HepG2 (cell line): ENCODE data around the gene HEPHL1. TPM values are rescaled to one million over a fixed set of nuclear protein-coding genes. Genes with fewer than 3 reads are reported as not detected.

ENCODE experiments used
- ATAC-seq: fragments of 200-7000 bp; cut with Tn5 transposase; 3 replicates; pipeline ENCODE4 v1.9.1; 2020; ENCODE audit warnings: mild to moderate bottlenecking, moderate library complexity
- BruUV-seq: library from RNA; stranded (reverse); fragments of 400-500 nt; replicated peaks from 2 replicates; lab custom pipeline; 2021; lab: Mats Ljungman, UMichigan
- CTCF ChIA-PET: fragments of 300-600 bp; formaldehyde crosslinking; extraction: SDS; loops from one replicate; lab custom pipeline; 2021; ENCODE audit warnings: low total read pairs, inconsistent platforms, low intra/inter-chr PET ratio; lab: Yijun Ruan, JAX
- POLR2A ChIA-PET: fragments of 350-600 bp; sonication (Branson Sonifier 250); formaldehyde crosslinking; loops from one replicate; lab custom pipeline; 2020; ENCODE audit warnings: antibody characterized with exemption, inconsistent platforms; lab: Yijun Ruan, JAX
- DNase-seq: peaks from one replicate; pipeline ENCODE4 v3.0.0-alpha.2; 2015; ENCODE audit warnings: low spot score
- FAIRE-seq: peaks from 3 replicates; lab custom pipeline; 2011; peaks lifted over from hg19 to GRCh38; lab: Jason Lieb, UNC
- H2AFZ ChIP-seq: one replicate; pipeline ENCODE4 v1.6.1; 2011; ENCODE audit warnings: low read length, inconsistent platforms
- H3K27ac ChIP-seq: fragments of 300-600 bp; 3 replicates; pipeline ENCODE4 v1.8.0; 2011; ENCODE audit warnings: mixed run types, mild to moderate bottlenecking, mixed read lengths, low read length, inconsistent platforms; ENCODE audit not compliant: insufficient read depth; ENCODE audit errors: extremely low read length
- H3K27me3 ChIP-seq, 2 experiments: fragments of 200-600 bp in 1 of 2; 2 replicates in 1 of 2; 3 replicates in 1 of 2; pipeline versions ENCODE4 v1.6.0 to v1.8.0; 2011; ENCODE audit warnings: low read length in 2 of 2, mild to moderate bottlenecking in 2 of 2, moderate library complexity in 2 of 2, inconsistent platforms in 1 of 2; ENCODE audit not compliant: insufficient read depth in 2 of 2, control insufficient read depth in 1 of 2
- H3K36me3 ChIP-seq, 2 experiments: fragments of 200-600 bp in 1 of 2; replicated peaks in 1 of 2; 2 replicates in 1 of 2; 3 replicates in 1 of 2; pipeline versions ENCODE4 v1.5.1 to v1.8.0; 2011; ENCODE audit warnings: low read length in 2 of 2, inconsistent platforms in 1 of 2; ENCODE audit not compliant: insufficient read depth in 2 of 2, control insufficient read depth in 1 of 2
- H3K4me1 ChIP-seq: 2 replicates; pipeline ENCODE4 v1.5.1; 2012; ENCODE audit warnings: low read length, inconsistent platforms; ENCODE audit not compliant: insufficient read depth
- H3K4me2 ChIP-seq: 2 replicates; pipeline ENCODE4 v1.6.0; 2011; ENCODE audit warnings: low read depth, low read length, inconsistent platforms
- H3K4me3 ChIP-seq, 3 experiments: fragments of 200-600 bp in 1 of 3; sonication (generic), shearing (Covaris generic) in 1 of 3; replicated peaks in 1 of 3; 2 replicates each; pipeline ENCODE4 v1.5.1; 2011 to 2016; ENCODE audit warnings: low read length in 3 of 3, inconsistent platforms in 2 of 3, low read depth in 2 of 3, mild to moderate bottlenecking in 2 of 3, control low read depth in 1 of 3, mixed read lengths in 1 of 3; ENCODE audit not compliant: insufficient read depth in 1 of 3
- H3K79me2 ChIP-seq: one replicate; pipeline ENCODE4 v1.6.1; 2011; ENCODE audit warnings: low read length, inconsistent platforms; ENCODE audit not compliant: insufficient read depth
- H3K9ac ChIP-seq: 2 replicates; pipeline ENCODE4 v1.6.0; 2011; ENCODE audit warnings: mild to moderate bottlenecking, low read depth, low read length, inconsistent platforms; ENCODE audit not compliant: insufficient read depth
- H3K9me3 ChIP-seq: 2 replicates; pipeline ENCODE4 v1.5.1; 2012; ENCODE audit warnings: mild to moderate bottlenecking, low read length
- H4K20me1 ChIP-seq: 2 replicates; pipeline ENCODE4 v1.6.0; 2011; ENCODE audit warnings: inconsistent platforms, mild to moderate bottlenecking, low read length, moderate library complexity; ENCODE audit not compliant: insufficient read depth
- BORCS8-MEF2B ChIP-seq: sonication (generic); formaldehyde crosslinking; IDR thresholded peaks from 2 replicates; pipeline ENCODE4 v1.8.0; 2022; ENCODE audit warnings: mild to moderate bottlenecking, missing genetic modification reagents
- ETV6 ChIP-seq: sonication (generic); formaldehyde crosslinking; conservative IDR thresholded peaks from 2 replicates; pipeline ENCODE4 v1.4.0; 2020; ENCODE audit warnings: missing genetic modification reagents
- GATAD2A ChIP-seq: IDR thresholded peaks from 2 replicates; pipeline ENCODE4 v1.6.1; 2016
- HNF4G ChIP-seq, 2 experiments: sonication (generic) in 1 of 2; formaldehyde crosslinking in 1 of 2; IDR thresholded peaks; 2 replicates each; pipeline versions ENCODE4 v1.4.0 to v1.6.1; 2011 to 2020; ENCODE audit warnings: borderline replicate concordance in 2 of 2, low read depth in 2 of 2, mild to moderate bottlenecking in 2 of 2, low read length in 1 of 2, missing genetic modification reagents in 1 of 2, moderate library complexity in 1 of 2
- SYNCRIP ChIP-seq: fragments of 200-400 bp; formaldehyde crosslinking; IDR thresholded peaks from 2 replicates; pipeline ENCODE4 v1.6.1; 2018; ENCODE audit warnings: mild to moderate bottlenecking, low read depth, low read length; ENCODE audit not compliant: insufficient read depth
- ZFAT ChIP-seq: sonication (generic); formaldehyde crosslinking; conservative IDR thresholded peaks from 2 replicates; pipeline ENCODE4 v1.8.1; 2023; ENCODE audit warnings: missing genetic modification reagents, inconsistent platforms
- ZFP1 ChIP-seq: IDR thresholded peaks from 2 replicates; pipeline ENCODE4 v1.6.1; 2016
- ZNF232 ChIP-seq: sonication (generic); formaldehyde crosslinking; IDR thresholded peaks from 2 replicates; pipeline ENCODE4 v1.4.0; 2020; ENCODE audit warnings: missing genetic modification reagents, borderline replicate concordance
- ZNF317 ChIP-seq: sonication (generic); formaldehyde crosslinking; IDR thresholded peaks from 2 replicates; pipeline ENCODE4 v1.5.0; 2020; ENCODE audit warnings: mild to moderate bottlenecking, missing genetic modification reagents
- ZNF614 ChIP-seq: IDR thresholded peaks from 2 replicates; pipeline ENCODE4 v1.6.1; 2018; ENCODE audit warnings: missing biosample characterization, missing genetic modification reagents, inconsistent platforms, borderline replicate concordance
- WGBS: methylation state at CpG from one replicate; pipeline ENCODE4 v1.1.6; 2017; ENCODE audit warnings: low lambda C conversion rate; 5-methylcytosine and 5-hydroxymethylcytosine counted together
- in situ Hi-C: cut with HindIII; loops from 2 replicates; pipeline ENCODE4 v1.10.0; 2017; ENCODE audit warnings: low pct_unique_long_range_greater_than_20kb; ENCODE audit not compliant: extremely low pct_ligation_motif_present
- intact Hi-C: fragments of 100-400 bp; cut with micrococcal nuclease; formaldehyde crosslinking; loops from one replicate; pipeline ENCODE4 v1.10.0; 2022; ENCODE audit not compliant: unreplicated experiment
- polyA plus RNA-seq, 8 experiments: library from polyadenylated mRNA; depleted of rRNA in 3 of 8; stranded (reverse) in 7 of 8; unstranded in 1 of 8; fragments of >200 nt; fragmentation: Illumina TruSeq in 4 of 8; extraction: Trizol in 4 of 8; gene quantifications; 2 replicates each; pipeline versions ENCODE4 v1.2.1 to v1.2.3, GENCODE V29; 2011 to 2016; ENCODE audit warnings: low read depth in 4 of 8, missing spikeins in 1 of 8, mixed read lengths in 1 of 8; ENCODE audit not compliant: insufficient read depth in 1 of 8
- total RNA-seq, 5 experiments: library from RNA; depleted of rRNA; stranded (reverse); fragments of >200 nt; fragmentation: Illumina TruSeq; extraction: Trizol; gene quantifications; 2 replicates each; pipeline ENCODE4 v1.2.3, GENCODE V29; 2016; ENCODE audit warnings: low read depth in 1 of 5
- TF ChIP-seq, protein P1 (sequence below): sonication (generic); formaldehyde crosslinking; IDR thresholded peaks from 2 replicates; pipeline ENCODE4 v1.4.0; 2020; ENCODE audit warnings: mild to moderate bottlenecking, missing genetic modification reagents

Gene HEPHL1
- total and polyA plus RNA-seq, 2 of the 13 experiments (the other 11 are each of a cell fraction or from before 2014, with no cell fraction given), result 0.04 to 0.05 TPM

DNA sequence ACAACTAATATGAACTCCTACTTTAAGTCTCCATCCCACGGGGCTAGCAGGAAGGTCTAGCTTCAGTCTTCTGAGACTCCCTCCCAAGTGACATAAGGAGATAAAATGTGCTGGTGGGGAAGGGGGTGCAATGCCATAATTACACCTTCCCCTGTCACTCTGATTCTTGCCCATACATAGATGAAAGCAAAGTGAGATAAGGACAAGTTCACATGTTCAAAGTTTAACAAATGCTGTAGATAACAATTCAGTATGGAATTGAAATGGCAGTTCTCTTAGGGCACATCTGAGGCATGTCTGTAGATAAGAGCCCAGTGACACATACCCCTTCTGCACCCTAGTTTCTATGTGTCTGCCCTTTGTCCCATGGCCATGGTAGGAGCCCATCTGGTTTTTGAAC lies 69.2 kb downstream of the HEPHL1 start:
- ATAC-seq, result no peak
- no peak overlapping the region for H3K4me3 ChIP-seq
- H3K27ac ChIP-seq, result no peak overlapping the region
- no peak overlapping the region for H3K9ac ChIP-seq
- TF ChIP-seq ZNF317 (CRISPR knock-in tag) (no peak), ZNF614 (CRISPR knock-in tag) (no peak), BORCS8-MEF2B (CRISPR knock-in tag) (no peak), SYNCRIP (no peak), ZFP1 (CRISPR knock-in tag) (no peak), ETV6 (CRISPR knock-in tag) (no peak), GATAD2A (CRISPR knock-in tag) (no peak), ZFAT (CRISPR knock-in tag) (no peak), ZNF232 (CRISPR knock-in tag) (no peak), HNF4G (IDR thresholded peaks at IDR 0.05; ENCODE audit: borderline replicate concordance, low read depth, low read length) (no peak), HNF4G (CRISPR knock-in tag; IDR thresholded peaks at IDR 0.05; ENCODE audit: borderline replicate concordance, low read depth) (no peak)
- TF ChIP-seq, protein P1, sequence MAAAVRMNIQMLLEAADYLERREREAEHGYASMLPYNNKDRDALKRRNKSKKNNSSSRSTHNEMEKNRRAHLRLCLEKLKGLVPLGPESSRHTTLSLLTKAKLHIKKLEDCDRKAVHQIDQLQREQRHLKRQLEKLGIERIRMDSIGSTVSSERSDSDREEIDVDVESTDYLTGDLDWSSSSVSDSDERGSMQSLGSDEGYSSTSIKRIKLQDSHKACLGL (CRISPR knock-in tag), result no peak
- TF ChIP-seq, all 625 proteins: peak for 0
- DNase-seq (peak; percentile 12), FAIRE-seq (no peak)
- WGBS, result 13% methylated on average over 1 of the region's 1 CpG
- intact Hi-C loops, result no loop called here
- no TSS peak for BruUV-seq
- in situ Hi-C loops, result no loop called here
- no peak overlapping the region for H3K4me2 ChIP-seq
- no peak overlapping the region for H2AFZ ChIP-seq
- no peaks in the 10 kb centered on the region for H3K4me1 ChIP-seq
- POLR2A ChIA-PET, result no interaction called here
- no peaks in the 10 kb centered on the region for H4K20me1 ChIP-seq
- no peaks in the 10 kb centered on the region for H3K36me3 ChIP-seq
- CTCF ChIA-PET, result no interaction called here
- no peaks in the 10 kb centered on the region for H3K79me2 ChIP-seq
- H3K27me3 ChIP-seq, result no peaks in the 10 kb centered on the region
- H3K9me3 ChIP-seq, result no peaks in the 10 kb centered on the region
